A172 (cell line): ENCODE measurements around the gene GPANK1. TPM values are rescaled to one million over a fixed set of nuclear protein-coding genes. Genes with fewer than 3 reads are reported as not detected.
A peak's percentile ranks its signal among the peaks of the same experiment; 100 is the strongest.

Experiments used
- DNase-seq: peaks from one replicate; pipeline ENCODE4 v3.0.0-alpha.2; 2015; ENCODE audit warnings: low spot score
- total RNA-seq: library from RNA; depleted of rRNA; stranded (reverse); fragments of >200 nt; shearing (Covaris generic); gene quantifications from 2 replicates; pipeline ENCODE4 v1.2.3, GENCODE V29; 2014; rRNA removed

The GPANK1 gene
- total RNA-seq, 1 experiment from 2014 or later, result 9.5 TPM

GRCh38 chr6:31619805-31620585, 44.8 kb downstream of the GPANK1 start:
- peak; percentile 98 for DNase-seq

- no peak for DNase-seq
Observed at GRCh38 chr6:31617010-31617409, 47.8 kb downstream of the GPANK1 start.

GRCh38 chr6:31615748-31616147, 49.0 kb downstream of the GPANK1 start:
- no peak for DNase-seq

DNA sequence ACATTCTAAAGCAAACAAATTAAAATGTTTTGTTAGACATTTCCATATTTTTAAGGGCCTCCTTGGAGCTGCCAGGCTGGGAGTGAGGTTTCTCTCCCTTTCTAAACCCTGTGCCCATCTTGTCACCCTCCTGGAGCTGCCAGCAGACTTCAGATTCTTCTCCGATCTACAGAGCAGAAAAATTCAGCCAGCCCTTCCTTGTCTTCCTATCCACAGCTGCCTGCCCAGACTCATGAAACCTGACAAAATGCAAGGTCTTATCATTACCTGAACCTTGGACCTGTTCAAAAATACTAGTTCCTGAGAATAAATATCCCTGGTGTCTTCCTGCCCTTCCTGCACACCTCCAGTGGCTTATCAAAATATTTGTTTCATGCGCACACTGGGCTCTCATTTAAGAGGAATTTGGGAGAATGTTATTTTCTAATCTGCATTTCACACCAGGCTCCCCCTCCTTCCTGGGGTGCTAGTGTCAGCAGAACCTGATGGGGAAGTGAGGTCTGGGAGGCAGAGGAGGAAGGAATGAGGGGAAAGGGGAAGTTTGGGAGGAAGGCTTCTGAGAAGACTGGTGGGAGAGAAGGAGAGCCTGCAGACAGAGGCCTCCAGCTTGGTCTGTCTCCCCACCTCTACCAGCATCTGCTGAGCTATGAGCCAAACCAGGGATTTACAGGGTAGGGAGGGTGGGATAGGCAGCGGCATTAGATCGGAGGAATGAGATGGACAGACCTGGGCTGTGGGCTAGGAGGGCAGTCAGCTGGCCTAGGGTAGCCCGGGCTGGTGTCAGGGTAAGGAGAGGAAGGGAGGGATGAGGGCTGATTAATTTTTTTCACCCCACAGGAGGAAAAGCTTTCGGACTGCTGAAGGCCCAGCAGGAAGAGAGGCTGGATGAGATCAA, 49.9 kb downstream of the GPANK1 start, which contains the start of gene AIF1:
Gene AIF1 (plus strand): TSS at position 551 of the 895 bp plus-strand sequence. CDS start 96 bp downstream, at position 647.
- no peak for DNase-seq

DNA sequence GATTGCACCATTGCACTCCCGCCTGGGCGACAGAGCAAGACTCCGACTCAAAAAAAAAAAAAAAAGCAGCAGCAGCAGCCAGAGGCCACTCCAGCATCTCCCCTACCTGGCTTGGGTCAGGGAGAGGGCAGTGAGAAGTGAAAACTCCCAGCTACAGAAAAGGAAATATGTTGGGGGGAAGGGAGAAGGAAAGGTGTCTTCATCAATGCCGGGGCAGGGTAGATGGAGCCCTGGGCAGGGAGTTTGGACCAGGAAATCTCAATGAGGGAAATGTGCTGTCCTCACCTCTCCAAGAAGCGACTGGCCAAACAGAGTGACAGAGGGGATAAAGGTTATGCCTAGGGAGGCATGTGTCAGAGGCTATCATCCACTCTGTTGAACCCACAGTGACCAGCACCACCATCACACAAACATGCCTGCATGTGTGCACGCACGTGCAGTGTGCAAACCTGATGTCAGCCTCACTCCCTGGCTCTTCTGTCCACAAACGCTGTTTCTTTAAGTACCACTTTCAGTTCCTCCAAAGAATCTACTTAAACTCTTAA, 50.6 kb downstream of the GPANK1 start:
- DNase-seq, result no peak

Other genes with a start within 250 kb of the GPANK1 start
- 16.5 and 17.1 TPM in 2 replicates for gene MICB, start 166.9 kb downstream of the GPANK1 start, total RNA-seq
- gene MCCD1, start 136.0 kb downstream of the GPANK1 start, total RNA-seq, result not detected in 2 replicates
- 317 and 405 TPM in 2 replicates for gene DDX39B, start 123.0 kb downstream of the GPANK1 start, total RNA-seq
- 1.4 and 2.3 TPM in 2 replicates for gene ATP6V1G2, start 118.4 kb downstream of the GPANK1 start, total RNA-seq
- gene NFKBIL1, start 117.4 kb downstream of the GPANK1 start, total RNA-seq, result 21.1 and 22.0 TPM in 2 replicates
- gene LTA, start 92.7 kb downstream of the GPANK1 start, total RNA-seq, result not detected in 2 replicates
- gene TNF, start 89.4 kb downstream of the GPANK1 start, total RNA-seq, result not detected in 2 replicates
- not detected in 2 replicates for gene LTB, start 82.6 kb downstream of the GPANK1 start, total RNA-seq
- not detected in 2 replicates for gene LST1, start 78.7 kb downstream of the GPANK1 start, total RNA-seq
- not detected in 2 replicates for gene NCR3, start 72.0 kb downstream of the GPANK1 start, total RNA-seq
- gene AIF1, start 49.8 kb downstream of the GPANK1 start, total RNA-seq, result not detected in 2 replicates
- 46.7 and 55.9 TPM in 2 replicates for gene PRRC2A, start 44.3 kb downstream of the GPANK1 start, total RNA-seq
- gene BAG6, start 12.3 kb downstream of the GPANK1 start, total RNA-seq, result 176 and 186 TPM in 2 replicates
- gene APOM, start 9.1 kb downstream of the GPANK1 start, total RNA-seq, result 2.0 and 4.2 TPM in 2 replicates
- 15.9 and 22.0 TPM in 2 replicates for gene C6orf47, start 4.2 kb downstream of the GPANK1 start, total RNA-seq
- gene CSNK2B, start 1.1 kb upstream of the GPANK1 start, total RNA-seq, result 263 and 282 TPM in 2 replicates
- gene LY6G5B, start 5.0 kb upstream of the GPANK1 start, total RNA-seq, result 1.2 and 2.0 TPM in 2 replicates
- gene LY6G5C, start 16.1 kb upstream of the GPANK1 start, total RNA-seq, result not detected in 2 replicates
- gene ABHD16A, start 38.3 kb upstream of the GPANK1 start, total RNA-seq, result 38.5 and 40.9 TPM in 2 replicates
- gene LY6G6F, start 41.9 kb upstream of the GPANK1 start, total RNA-seq, result not detected in 2 replicates
- gene LY6G6D, start 50.4 kb upstream of the GPANK1 start, total RNA-seq, result not detected in 2 replicates
- gene LY6G6C, start 56.7 kb upstream of the GPANK1 start, total RNA-seq, result not detected in 2 replicates
- not detected in 2 replicates for gene MPIG6B, start 58.4 kb upstream of the GPANK1 start, total RNA-seq
- 134 and 166 TPM in 2 replicates for gene DDAH2, start 64.3 kb upstream of the GPANK1 start, total RNA-seq
- gene CLIC1, start 71.5 kb upstream of the GPANK1 start, total RNA-seq, result 927 and 1,153 TPM in 2 replicates
- 3.2 and 6.1 TPM in 2 replicates for gene MSH5, start 75.0 kb upstream of the GPANK1 start, total RNA-seq
- gene SAPCD1, start 97.7 kb upstream of the GPANK1 start, total RNA-seq, result 1.1 and 3.0 TPM in 2 replicates
- gene VWA7, start 112.3 kb upstream of the GPANK1 start, total RNA-seq, result 0.60 and 3.2 TPM in 2 replicates
- 56.0 and 58.8 TPM in 2 replicates for gene VARS1, start 130.8 kb upstream of the GPANK1 start, total RNA-seq
- gene LSM2, start 142.0 kb upstream of the GPANK1 start, total RNA-seq, result 80.4 and 88.0 TPM in 2 replicates
- gene HSPA1L, start 150.3 kb upstream of the GPANK1 start, total RNA-seq, result 1.4 and 3.0 TPM in 2 replicates
- gene HSPA1A, start 150.5 kb upstream of the GPANK1 start, total RNA-seq, result 1.2 and 4.1 TPM in 2 replicates
- 312 and 358 TPM in 2 replicates for gene HSPA1B, start 162.7 kb upstream of the GPANK1 start, total RNA-seq
- 101 and 107 TPM in 2 replicates for gene NEU1, start 197.8 kb upstream of the GPANK1 start, total RNA-seq
- not detected in 2 replicates for gene SLC44A4, start 214.0 kb upstream of the GPANK1 start, total RNA-seq
- gene EHMT2, start 232.7 kb upstream of the GPANK1 start, total RNA-seq, result 75.5 and 85.7 TPM in 2 replicates
- 1.3 and 4.1 TPM in 2 replicates for gene ZBTB12, start 237.1 kb upstream of the GPANK1 start, total RNA-seq